AG04449 (cell line): Measurements from ENCODE around the gene TMCO4.

Source experiments
- CTCF ChIA-PET: fragments of 350-600 bp; formaldehyde crosslinking; extraction: SDS; loops from one replicate; lab custom pipeline; 2021; ENCODE audit warnings: antibody characterized with exemption; lab: Yijun Ruan, JAX
- POLR2A ChIA-PET: fragments of 400-600, 350-600 bp; formaldehyde crosslinking; extraction: SDS; loops from one replicate; lab custom pipeline; 2020; ENCODE audit warnings: antibody characterized with exemption, inconsistent platforms; lab: Yijun Ruan, JAX
- DNase-seq: peaks from one replicate; pipeline ENCODE4 v3.0.0-alpha.2; 2010; ENCODE audit warnings: low read depth, low spot score
- H3K4me3 ChIP-seq: 2 replicates; pipeline ENCODE4 v1.5.1; 2011; ENCODE audit warnings: low read depth, mild to moderate bottlenecking, control low read depth, low read length
- CTCF ChIP-seq: IDR thresholded peaks from one replicate; pipeline ENCODE4 v1.5.1; 2011; ENCODE audit warnings: mild to moderate bottlenecking, moderate library complexity, low read length, control low read depth, inconsistent platforms; ENCODE audit not compliant: insufficient read depth; ENCODE audit errors: missing control alignments

TMCO4 gene

GRCh38 chr1:19648239-19648638 lies 151.5 kb downstream of the TMCO4 start:
- ChIA-PET POLR2A (no interaction called here), CTCF (interaction anchor here (0.6 to 13.4 kb wide), 12 partner anchors 13 to 333 kb away, joined by 3 to 178 read pairs (median 6); no protein-coding TSS in a partner anchor)
- H3K4me3 ChIP-seq = no peak overlapping the region
- DNase-seq = no peak
- TF ChIP-seq CTCF = no peak

GRCh38 chr1:19647643-19648042 lies 152.1 kb downstream of the TMCO4 start:
- DNase-seq = no peak
- POLR2A ChIA-PET = no interaction called here
- TF ChIP-seq CTCF = no peak
- no peak overlapping the region for H3K4me3 ChIP-seq
- CTCF ChIA-PET = interaction anchor here (1.0 to 13.4 kb wide), 8 partner anchors 14 to 302 kb away, joined by 3 to 178 read pairs (median 7); no protein-coding TSS in a partner anchor

DNA sequence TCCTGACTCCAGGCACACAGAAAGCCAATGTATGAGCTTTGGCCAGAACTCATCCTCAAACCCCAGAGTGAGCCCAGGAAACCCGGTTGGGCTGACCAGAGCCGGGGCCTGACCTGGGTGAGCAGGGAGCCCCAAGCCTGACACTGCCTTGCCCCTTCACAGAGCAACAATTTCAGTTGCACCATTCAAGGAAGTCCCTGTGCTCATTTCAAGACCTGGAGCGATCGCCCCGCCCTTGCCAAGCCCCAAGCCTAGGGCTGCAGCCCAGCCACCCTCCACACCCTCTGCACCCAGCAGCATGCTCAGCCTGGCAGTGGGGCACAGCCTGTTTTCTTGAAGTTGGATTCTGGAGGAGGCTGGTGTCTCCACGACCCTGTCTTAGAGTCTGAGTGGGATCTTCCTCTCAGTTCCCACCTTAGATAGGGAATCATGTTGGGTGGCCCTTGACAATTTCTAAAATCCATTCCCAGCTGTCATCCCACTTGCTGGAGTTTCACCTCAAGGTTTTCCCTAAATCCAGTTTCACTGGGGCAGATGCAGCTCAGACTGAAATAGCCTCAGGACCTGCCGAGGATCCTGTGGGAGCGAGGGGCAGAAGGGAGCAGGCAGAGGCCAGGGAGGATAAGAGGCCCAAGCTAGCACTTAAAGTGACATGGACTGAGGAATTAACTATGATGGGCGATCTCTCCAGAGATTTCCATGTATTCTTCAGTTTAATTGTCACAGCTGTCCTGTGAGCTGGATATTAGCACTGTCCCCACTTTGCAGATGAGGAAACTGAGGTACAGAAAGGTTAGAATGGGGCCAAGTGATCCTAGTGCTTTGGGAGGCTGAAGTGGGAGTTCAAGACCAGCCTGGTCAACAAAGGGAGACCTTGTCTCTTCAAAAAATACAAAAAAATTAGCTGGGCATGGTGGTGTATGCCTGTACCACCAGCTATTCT lies 153.1 kb downstream of the TMCO4 start:
- POLR2A ChIA-PET = interaction anchor here (1.1 kb wide), 1 partner anchor 160 kb away, joined by 3 read pairs; no protein-coding TSS in a partner anchor
- no peak for TF ChIP-seq CTCF
- DNase-seq = no peak
- CTCF ChIA-PET = interaction anchor here (0.7 to 13.4 kb wide), 9 partner anchors 8 to 301 kb away, joined by 3 to 178 read pairs (median 8); no protein-coding TSS in a partner anchor
- no peak overlapping the region for H3K4me3 ChIP-seq

GRCh38 chr1:19645411-19646251 lies 154.1 kb downstream of the TMCO4 start:
- ChIA-PET CTCF (interaction anchor here (0.7 to 13.4 kb wide), 6 partner anchors 9 to 300 kb away, joined by 3 to 178 read pairs (median 14); no protein-coding TSS in a partner anchor), POLR2A (interaction anchor here (0.7 to 1.1 kb wide), 2 partner anchors 15 to 159 kb away, joined by 3 read pairs; no protein-coding TSS in a partner anchor)
- no peak for TF ChIP-seq CTCF
- peak overlapping the region; percentile 70 for H3K4me3 ChIP-seq
- DNase-seq = no peak

DNA sequence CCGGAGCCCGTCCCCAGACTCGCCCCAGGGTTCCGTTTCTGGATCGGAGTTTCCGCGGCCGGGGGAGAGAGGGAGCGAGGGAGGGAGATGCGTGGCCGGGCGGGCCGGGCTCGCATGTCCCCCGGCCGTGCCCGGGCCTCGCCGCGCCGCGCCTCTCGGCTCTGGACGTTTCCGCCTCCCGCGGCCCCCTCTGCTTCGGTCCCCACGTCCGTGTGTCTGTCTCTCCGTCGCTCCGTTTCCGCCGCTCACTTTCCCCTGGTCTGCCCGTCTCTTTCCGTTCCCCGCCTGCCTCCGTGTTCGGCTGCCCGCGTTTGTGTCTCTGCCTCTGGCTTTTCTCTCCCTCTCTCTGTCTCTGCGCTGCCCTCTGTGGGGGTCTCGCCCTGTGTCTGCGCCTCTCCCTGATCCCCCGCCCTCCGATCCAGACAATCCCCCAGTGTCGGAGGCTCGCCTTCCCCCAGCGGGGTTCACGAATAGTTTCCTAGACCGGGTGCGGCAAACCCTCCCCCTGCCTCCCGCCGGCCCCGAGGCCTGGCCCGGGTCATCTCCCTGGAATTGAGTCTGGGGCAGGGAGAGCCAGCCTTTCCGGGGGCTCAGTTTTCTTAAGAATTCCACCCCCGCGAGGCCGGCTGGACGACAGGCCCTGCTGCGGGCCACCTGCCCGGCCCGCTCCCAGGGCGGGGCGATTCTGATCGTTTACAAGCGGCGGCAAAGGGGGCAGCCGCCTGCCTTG lies 154.9 kb downstream of the TMCO4 start:
- no peak for DNase-seq
- TF ChIP-seq CTCF = no peak
- H3K4me3 ChIP-seq = peak overlapping the region; percentile 70
- CTCF ChIA-PET = interaction anchor here (1.2 to 10.5 kb wide), 6 partner anchors 9 to 254 kb away, joined by 4 to 67 read pairs (median 14); no protein-coding TSS in a partner anchor
- POLR2A ChIA-PET = interaction anchor here (1.1 kb wide), 1 partner anchor 158 kb away, joined by 3 read pairs; no protein-coding TSS in a partner anchor
